TTC549 (cell line): ENCODE results near the gene RAB38.

ENCODE experiments used
- FAIRE-seq: peaks from 2 replicates; lab custom pipeline; 2012; peaks lifted over from hg19 to GRCh38; lab: Jason Lieb, UNC

RAB38 gene

GRCh38 chr11:88174709-88175568, at the start of gene RAB38:
Gene RAB38, minus strand, starts transcription at chr11:88175443. Its CDS starts 59 bp downstream, at chr11:88175384.
- FAIRE-seq, result no peak

GRCh38 chr11:88213406-88213805, 38.2 kb upstream of the RAB38 start:
- FAIRE-seq, result no peak

- no peak for FAIRE-seq
Measured at GRCh38 chr11:88212300-88212699, 37.1 kb upstream of the RAB38 start.

GRCh38 chr11:88208745-88209144, 33.5 kb upstream of the RAB38 start:
- FAIRE-seq, result no peak

- no peak for FAIRE-seq
Measured at GRCh38 chr11:88206751-88207150, 31.5 kb upstream of the RAB38 start.

GRCh38 chr11:88204353-88204752, 29.1 kb upstream of the RAB38 start:
- no peak for FAIRE-seq

- no peak for FAIRE-seq
Measured at GRCh38 chr11:88203604-88204003, 28.4 kb upstream of the RAB38 start.

- FAIRE-seq, result no peak
Measured at GRCh38 chr11:88202498-88202897, 27.3 kb upstream of the RAB38 start.

GRCh38 chr11:88196393-88196792, 21.1 kb upstream of the RAB38 start:
- no peak for FAIRE-seq

- no peak for FAIRE-seq
Measured at GRCh38 chr11:88195908-88196307, 20.7 kb upstream of the RAB38 start.

- no peak for FAIRE-seq
Measured at GRCh38 chr11:88194990-88195389, 19.7 kb upstream of the RAB38 start.

GRCh38 chr11:88193278-88193677, 18.0 kb upstream of the RAB38 start:
- no peak for FAIRE-seq

GRCh38 chr11:88188932-88189253, 13.7 kb upstream of the RAB38 start:
- no peak for FAIRE-seq

- no peak for FAIRE-seq
Measured at GRCh38 chr11:88188251-88188931, 13.1 kb upstream of the RAB38 start.

GRCh38 chr11:88183233-88183632, 8.0 kb upstream of the RAB38 start:
- FAIRE-seq, result no peak

- no peak for FAIRE-seq
Measured at GRCh38 chr11:88181776-88182175, 6.5 kb upstream of the RAB38 start.

- FAIRE-seq, result no peak
Measured at GRCh38 chr11:88179971-88180629, 4.9 kb upstream of the RAB38 start.

GRCh38 chr11:88179141-88179540, 3.9 kb upstream of the RAB38 start:
- no peak for FAIRE-seq

GRCh38 chr11:88178191-88178590, 2.9 kb upstream of the RAB38 start:
- FAIRE-seq, result no peak

- FAIRE-seq, result no peak
Measured at GRCh38 chr11:88175569-88176075, 379 bp upstream of the RAB38 start.

- no peak for FAIRE-seq
Measured at GRCh38 chr11:88173956-88174355, 1.3 kb downstream of the RAB38 start.

GRCh38 chr11:88171982-88172381, 3.3 kb downstream of the RAB38 start:
- FAIRE-seq, result no peak

- FAIRE-seq, result no peak
Measured at GRCh38 chr11:88170673-88171072, 4.6 kb downstream of the RAB38 start.
